Kidney capillary endothelial cell (primary cell): ENCODE measurements around the gene C1QTNF1.
"Not testable (repeated sequence)": the region's sequence is repeated elsewhere in the genome, so short reads cannot be mapped to it uniquely, and the experiment has no call there.

ENCODE experiments used
- DNase-seq: peaks from one replicate; pipeline ENCODE4 v3.0.0-alpha.2; 2018; ENCODE audit warnings: low spot score

Gene C1QTNF1

DNA sequence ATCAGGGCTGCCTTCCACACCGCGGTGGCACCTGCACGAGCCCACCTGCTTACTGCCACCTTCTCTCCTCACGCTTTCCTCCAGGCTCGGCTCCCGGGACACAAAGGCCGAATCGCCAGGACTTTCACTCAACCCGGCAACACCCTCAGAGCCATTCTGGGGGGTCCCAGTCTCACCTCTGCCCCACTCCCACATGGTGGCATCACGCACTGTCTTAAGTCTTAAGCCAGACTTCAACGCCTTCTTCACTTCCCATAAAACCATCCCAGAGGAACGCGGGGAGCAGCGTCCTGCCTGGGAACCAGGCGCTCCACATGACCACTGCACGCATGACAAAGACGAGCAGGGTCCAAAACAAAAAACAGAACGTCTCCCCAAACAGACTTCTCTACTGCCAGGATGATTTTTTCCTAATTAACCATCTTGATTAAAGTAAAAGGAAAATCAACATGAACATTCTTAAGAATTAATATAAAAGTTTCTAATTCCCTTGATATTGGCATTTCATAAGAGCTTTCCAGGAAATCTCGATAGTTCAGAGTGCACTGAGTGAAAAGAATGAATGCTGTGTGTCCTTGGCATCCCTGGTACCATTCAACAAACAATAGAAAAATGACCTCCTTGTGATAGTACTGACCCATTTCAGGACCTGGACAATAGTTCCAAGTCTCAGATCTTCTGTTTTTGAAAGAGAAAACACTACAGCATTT, 17.0 kb upstream of the C1QTNF1 start:
- DNase-seq = no peak

DNA sequence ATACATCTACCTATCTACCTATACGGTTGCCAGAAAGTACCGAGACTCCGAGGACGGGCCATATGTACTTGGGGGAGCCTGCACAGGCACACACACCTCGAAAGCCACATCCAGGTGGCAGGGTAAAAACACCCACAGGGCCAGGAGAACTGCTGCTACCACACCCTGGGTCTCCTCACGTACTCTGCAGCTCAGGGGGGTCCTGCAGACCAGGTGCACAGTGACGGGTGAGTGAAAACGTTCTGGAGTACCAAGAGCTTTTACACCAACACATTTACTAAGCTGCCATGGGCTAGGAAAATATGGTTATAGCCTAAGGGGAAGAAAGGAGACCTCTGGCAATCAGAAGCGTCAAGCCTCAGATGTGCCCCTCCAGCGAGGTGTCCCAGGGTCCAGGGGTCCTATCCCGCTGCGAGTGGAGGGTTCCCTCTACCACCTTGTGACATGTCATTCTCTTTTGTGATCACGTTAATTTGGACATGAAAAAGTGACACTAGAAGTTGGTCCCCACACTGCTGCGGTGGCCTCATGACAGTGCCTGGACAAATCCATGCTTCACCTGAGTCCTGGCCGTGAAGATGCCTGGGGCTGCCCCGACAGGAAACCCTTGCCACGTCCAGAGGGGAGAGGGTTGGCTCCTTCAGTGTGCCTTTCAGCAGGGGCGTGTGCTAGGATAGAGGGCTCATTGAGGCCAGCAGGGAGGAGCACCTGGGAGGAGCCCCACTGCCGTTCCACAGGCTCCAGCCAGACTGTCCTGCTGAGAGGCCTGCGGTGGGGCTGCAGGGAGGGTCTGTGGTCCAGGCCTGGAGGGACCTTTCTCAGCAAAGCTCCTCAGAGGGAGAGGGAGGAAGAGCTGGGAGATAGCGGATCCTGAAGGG, 16.2 kb upstream of the C1QTNF1 start:
- DNase-seq = no peak

DNA sequence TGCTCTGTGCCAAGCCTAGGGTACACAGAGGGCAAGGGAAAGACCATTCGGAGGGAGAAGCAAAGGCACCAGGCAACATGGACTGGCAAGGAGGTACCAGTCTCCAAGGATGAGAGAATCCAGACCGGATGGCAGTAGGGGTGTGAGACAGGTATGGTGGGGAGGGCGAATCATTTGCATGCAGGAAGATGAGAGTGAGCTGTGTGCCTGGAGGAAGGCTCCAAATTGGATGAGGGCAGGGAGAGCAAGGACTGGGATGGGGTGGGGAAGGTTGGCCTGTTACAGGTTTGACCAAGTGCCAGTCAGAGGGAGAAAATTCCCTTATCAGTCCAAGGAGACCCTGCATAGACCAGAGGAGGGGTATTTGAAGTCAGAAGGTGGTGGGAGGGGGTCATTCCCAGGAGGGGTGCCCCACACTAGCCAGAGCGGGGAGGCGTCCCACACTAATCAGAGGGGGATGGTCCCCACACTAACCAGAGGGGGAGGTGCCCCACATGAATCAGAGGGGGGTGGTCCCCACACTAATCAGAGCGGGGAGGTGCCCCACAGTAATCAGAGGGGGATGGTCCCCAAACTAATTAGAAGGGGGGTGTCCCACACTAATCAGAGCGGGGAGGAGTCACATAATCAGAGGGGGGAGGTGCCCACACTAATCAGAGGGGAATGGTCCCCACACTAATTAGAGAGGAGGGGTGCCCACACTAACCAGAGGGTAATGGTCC, 15.1 kb upstream of the C1QTNF1 start:
- DNase-seq = no peak

DNA sequence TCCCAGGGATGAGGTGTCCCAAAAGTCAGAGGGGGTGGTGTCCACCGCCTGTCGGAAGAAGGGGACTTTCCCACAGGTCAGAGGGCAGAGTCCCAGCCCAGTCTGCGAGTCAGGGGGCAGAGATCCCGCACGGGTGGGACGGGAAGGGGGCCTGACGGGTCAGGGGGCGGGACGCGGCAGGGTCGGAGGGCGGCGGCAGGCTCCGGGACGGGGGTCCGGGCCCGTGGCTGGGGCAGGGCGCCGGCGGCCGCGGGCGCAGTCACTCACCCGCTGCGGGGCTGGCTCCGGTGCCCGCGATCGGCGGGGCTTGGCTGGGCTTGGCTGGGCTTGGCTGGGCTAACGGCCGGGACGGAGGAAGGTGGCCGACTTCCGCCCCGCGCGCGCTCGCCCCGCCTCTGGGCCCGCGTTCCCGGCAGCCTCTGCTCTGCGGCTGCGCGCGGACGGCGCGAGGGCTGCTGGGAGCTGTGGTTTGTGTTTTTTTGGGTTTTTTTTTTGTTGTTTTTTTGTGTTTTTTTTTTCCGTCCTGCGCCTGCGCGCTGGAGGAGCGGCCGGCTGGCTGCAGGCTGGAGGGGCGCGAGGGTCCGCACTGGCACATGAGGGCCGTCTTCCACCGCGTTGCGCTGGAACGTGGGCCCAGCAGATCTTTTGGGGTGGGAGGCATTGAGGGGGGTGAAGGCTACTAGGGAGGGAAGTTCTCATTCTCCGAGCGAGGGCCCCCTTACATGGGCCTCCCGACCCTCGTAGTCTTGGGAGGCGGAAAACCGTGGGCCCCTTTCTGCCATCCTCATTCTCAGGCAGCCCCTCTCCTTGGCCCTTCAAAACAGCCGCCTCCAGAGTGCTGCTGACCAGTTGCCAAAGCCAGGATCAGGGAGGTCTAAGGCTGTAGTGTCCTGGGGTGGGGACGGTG, 14.3 kb upstream of the C1QTNF1 start, which contains the start of gene CANT1:
CANT1 (minus strand) TSS at position 368 of the 907 bp plus-strand sequence. CDS start 12,142 bp downstream, outside the sequence.
- peak; percentile 88 for DNase-seq

DNA sequence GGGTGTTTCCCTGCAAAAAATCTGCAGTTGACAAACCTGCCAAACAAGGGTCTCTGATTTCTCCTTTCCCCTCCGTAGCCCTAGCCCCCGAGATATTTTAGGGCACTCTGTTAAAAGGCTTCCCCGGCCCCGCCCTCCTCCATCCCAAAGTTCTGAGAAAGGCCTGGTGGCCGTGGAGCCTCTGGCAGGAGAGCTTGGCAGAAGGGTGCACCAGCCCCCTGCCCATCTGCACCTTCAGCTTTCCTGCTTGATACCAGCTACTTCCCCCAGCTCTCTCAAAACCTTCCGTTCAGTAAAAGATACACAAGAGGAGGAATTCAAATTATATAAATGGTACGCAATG, 13.7 kb upstream of the C1QTNF1 start:
- no peak for DNase-seq

GRCh38 chr17:79011451-79012147, 12.4 kb upstream of the C1QTNF1 start:
- DNase-seq = peak; percentile 92

DNA sequence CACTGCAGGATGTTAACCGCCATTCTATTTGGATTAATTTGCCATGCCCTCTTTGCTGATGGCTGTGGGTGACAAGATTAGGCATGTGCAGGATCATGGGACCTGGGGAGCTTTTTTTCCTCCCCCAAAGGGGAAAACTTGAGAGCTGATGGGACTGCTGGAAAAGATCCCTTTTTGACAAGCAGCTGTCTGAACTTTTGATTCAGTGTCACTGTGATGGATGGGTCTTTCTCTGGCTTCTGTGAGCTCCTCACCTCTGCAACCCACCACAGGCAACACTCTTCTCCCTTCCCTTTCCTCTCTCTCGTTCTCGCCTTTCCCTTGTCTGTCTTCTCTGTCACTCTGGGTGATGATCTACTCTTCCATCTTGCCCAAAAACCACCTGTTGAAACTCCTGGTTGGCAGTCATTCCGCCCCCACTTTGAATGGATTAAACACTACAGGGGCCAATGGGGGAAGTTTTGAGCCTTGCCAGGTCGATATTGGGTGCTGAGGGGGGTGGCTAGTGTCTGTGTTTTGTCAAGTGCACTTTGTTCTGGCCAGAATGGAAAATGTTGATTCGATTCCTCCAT, 11.3 kb upstream of the C1QTNF1 start:
- DNase-seq = no peak

GRCh38 chr17:79014158-79014758, 9.7 kb upstream of the C1QTNF1 start:
- DNase-seq = no peak

DNA sequence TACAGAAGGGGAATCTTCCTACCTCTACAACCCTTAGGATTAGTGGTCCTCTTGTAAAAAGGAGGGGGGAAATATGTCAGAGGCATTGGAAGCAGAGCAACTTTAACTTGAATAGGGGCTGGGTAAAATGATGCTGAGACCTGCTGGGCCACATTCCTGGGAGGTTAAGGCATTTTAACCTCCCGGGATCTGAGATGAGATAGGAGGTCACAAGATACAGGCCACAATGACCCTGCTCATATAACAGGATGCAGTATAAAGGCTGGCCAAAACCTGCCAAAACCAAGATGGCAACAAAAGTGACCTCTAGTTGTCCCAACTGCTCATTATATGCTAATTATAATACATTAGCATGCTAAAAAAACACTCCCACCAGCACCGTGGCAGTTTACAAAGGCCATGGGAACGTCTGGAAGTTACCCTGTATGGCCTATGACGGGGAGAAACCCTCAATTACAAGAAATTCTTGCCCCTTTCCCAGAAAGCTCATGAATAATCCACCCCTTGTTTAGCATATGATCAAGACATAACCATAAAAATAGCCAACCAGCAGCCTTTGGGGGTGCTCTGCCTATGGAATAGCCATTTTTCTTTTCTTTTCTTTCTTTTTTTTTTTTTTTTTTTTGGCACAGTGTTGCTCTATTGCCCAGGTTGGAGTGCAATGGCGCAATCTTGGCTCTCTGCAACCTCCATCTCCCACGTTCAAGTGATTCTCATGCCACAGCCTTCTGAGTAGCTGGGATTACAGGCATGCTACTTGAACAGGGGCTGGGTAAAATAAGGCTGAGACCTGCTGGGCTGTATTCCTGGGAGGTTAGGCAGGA, 6.2 kb upstream of the C1QTNF1 start:
- DNase-seq = no peak

DNA sequence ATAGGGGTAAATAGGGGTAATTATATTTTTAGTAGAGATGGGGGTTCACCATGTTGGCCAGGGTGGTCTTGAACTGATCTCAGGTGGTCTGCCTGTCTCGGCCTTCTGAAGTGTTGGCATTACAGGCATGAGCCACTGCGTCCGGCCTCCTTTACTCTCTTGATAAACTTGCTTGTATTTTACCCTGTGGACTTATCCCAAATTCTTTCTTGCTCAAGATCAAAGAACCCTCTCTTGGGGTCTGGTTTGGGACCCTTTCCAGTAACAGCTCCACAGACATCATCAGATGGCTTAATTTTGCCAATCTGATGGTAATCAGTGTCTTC, 5.6 kb upstream of the C1QTNF1 start:
- DNase-seq = no peak

DNA sequence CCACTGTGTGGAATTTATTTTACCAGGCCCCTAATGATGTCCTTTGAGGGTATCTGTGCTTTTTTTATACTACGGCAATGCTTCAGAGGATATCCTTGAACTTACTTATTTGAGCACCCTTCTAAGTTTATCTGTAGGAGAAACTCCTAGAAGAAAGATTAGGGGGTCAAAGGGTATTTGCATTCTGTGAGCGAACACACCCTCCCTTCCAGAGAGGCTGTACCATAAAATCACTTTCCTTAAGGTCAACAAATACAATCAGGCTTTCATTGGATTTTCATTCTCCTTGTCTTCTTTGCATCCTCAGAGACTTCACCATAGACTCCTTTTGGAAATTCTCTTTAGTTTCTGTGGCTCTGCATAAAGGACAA, 4.7 kb upstream of the C1QTNF1 start:
- no peak for DNase-seq

GRCh38 chr17:79019632-79020584, 4.1 kb upstream of the C1QTNF1 start:
- peak; percentile 62 for DNase-seq

DNA sequence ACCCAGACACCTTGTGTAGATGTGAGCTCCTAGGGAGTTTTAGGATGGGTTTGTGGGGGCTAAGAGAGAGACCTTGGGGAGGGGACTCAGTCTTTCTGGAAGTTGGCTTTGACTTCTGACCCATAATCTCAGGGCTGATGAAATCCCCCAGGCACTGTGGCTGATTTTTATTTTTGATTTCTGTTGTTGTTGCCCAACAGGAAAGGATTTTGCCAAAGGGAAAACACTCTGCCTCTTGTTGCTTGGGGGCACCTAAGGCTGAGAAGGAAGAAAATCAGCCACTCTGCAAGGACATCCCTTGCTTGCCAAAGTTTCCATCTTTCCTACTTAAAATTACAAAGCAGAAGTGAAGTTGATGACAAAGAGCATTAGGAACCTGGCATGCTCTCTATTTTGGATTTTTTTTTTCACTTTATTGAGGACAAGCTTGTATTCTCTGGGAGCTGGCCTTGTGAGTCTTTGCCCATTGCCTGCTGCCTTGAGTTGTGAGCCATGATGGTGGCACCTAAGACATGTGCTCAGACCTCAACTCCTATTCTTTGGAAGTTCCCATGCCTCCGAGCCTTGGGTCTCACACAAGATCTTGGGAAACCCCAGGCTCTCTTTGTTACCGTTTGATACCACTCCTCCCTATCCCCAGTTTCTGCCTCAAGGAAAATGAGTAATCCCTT, 3.2 kb upstream of the C1QTNF1 start:
- DNase-seq = no peak

DNA sequence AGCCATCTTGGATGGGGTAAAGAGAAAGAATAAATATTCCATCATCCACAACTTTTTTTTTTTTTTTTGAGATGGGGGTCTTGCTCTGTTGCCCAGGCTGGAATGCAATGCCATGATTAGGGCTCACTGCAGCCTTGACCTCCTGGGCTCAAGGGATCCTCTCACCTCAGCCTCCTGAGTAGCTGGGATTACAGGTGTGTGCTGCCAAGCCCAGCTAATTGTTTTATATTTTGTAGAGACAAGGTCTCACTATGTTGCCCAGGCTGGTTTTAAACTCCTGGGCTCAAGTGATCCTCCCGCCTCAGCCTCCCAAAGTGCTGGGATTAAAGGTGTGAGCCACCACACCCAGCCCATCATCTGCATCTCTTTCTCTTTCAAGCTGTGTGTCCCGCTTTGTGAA, 2.0 kb upstream of the C1QTNF1 start:
- DNase-seq = not testable (repeated sequence)

DNA sequence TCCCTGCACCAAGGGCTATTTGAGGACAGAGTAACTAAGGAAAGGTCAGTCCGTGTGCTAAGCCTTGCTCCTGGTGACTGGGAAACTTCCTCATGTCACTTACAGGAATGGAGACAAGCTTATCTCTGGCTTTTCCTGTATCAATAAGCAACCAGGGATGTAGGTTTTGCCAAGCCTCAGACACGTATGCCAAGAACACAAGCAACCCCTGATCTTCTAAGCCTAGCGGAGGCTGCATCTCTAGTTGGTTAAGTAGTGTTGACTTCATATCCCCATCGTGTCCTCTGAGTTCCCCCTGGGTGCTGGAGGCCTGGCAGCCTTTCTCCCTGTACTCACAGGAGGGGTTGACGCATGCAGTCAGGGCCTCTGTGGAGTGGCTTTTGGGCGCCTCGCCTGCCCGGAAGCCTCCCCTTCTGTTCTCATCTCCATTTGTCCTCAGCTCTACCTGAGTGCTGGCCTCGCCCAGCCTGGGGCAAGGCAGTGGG, 1.4 kb upstream of the C1QTNF1 start:
- DNase-seq = no peak

DNA sequence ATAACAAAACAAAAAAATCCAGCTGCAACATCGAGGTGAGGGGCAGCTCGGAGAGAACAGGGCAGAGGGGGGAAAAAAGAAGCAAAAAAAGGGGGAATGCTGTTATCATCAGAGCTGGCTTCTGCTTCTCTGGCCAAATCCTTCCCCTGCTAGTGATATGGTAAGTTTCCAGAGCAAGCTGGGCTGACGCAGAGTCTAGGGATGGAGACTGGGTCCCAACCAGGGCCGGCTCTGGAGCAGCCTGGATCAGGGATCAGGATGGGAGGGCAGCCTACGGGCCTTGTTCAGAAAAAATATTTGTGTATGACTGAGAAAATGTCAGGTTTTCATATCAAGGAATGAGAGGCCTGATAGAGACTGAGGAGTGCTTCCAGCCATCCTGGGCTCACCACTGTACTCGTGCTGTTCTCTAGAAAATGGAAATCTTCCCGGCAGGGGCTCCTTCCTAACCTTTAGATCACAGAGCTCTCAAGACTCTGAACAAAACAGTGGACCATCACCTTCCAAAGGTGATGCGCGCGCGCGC, 726 bp upstream of the C1QTNF1 start:
- no peak for DNase-seq
